WERI-Rb-1 (cell line): ENCODE data around the gene TBX15.

Experiments
- DNase-seq: peaks from one replicate; pipeline ENCODE4 v3.0.0-alpha.2; 2020
- H3K27ac ChIP-seq: fragments of 250-450 bp; sonication (Bioruptor Pico); 2 replicates; pipeline ENCODE4 v1.5.1; 2020; ENCODE audit warnings: mild to moderate bottlenecking, moderate library complexity
- H3K27me3 ChIP-seq: fragments of 250-450 bp; sonication (Bioruptor Pico); 2 replicates; pipeline ENCODE4 v1.5.1; 2021; ENCODE audit warnings: mild to moderate bottlenecking, low read depth, moderate library complexity; ENCODE audit not compliant: insufficient read depth, severe bottlenecking
- H3K36me3 ChIP-seq: fragments of 250-450 bp; sonication (Bioruptor Pico); 2 replicates; pipeline ENCODE4 v1.5.1; 2020; ENCODE audit warnings: mild to moderate bottlenecking, moderate library complexity
- H3K4me3 ChIP-seq: 2 replicates; pipeline ENCODE4 v1.5.1; 2011; ENCODE audit warnings: low read depth, mild to moderate bottlenecking, control low read depth, low read length
- H3K9me3 ChIP-seq: fragments of 250-450 bp; sonication (Bioruptor Pico); 2 replicates; pipeline ENCODE4 v1.5.1; 2021; ENCODE audit warnings: mild to moderate bottlenecking, moderate library complexity; ENCODE audit not compliant: severe bottlenecking
- CTCF ChIP-seq: IDR thresholded peaks from 2 replicates; pipeline ENCODE4 v1.5.1; 2011; ENCODE audit warnings: low read depth, mild to moderate bottlenecking, control low read depth, inconsistent platforms, low read length

TBX15 gene

GRCh38 chr1:118984722-118985639 lies 3.2 kb downstream of the TBX15 start:
- Histone ChIP-seq H3K27ac (no peak overlapping the region), H3K27me3 (peaks cover 4% of the 10 kb centered on the region), H3K36me3 (no peaks in the 10 kb centered on the region), H3K4me3 (no peak overlapping the region), H3K9me3 (no peaks in the 10 kb centered on the region)
- TF ChIP-seq CTCF = no peak
- DNase-seq = no peak

- Histone ChIP-seq H3K36me3 (no peaks in the 10 kb centered on the region), H3K27ac (no peak overlapping the region), H3K9me3 (no peaks in the 10 kb centered on the region), H3K27me3 (peaks cover 4% of the 10 kb centered on the region), H3K4me3 (no peak overlapping the region)
- no peak for DNase-seq
- TF ChIP-seq CTCF = no peak
These were observed 3.9 kb downstream of the TBX15 start for GRCh38 chr1:118984086-118984721.

GRCh38 chr1:118983558-118984041 lies 4.5 kb downstream of the TBX15 start:
- H3K27me3 ChIP-seq = peaks cover 4% of the 10 kb centered on the region
- no peak overlapping the region for H3K27ac ChIP-seq
- no peak overlapping the region for H3K4me3 ChIP-seq
- no peaks in the 10 kb centered on the region for H3K36me3 ChIP-seq
- no peaks in the 10 kb centered on the region for H3K9me3 ChIP-seq
- TF ChIP-seq CTCF = no peak
- no peak for DNase-seq

- no peaks in the 10 kb centered on the region for H3K9me3 ChIP-seq
- H3K27me3 ChIP-seq = peaks cover under 1% of the 10 kb centered on the region
- H3K4me3 ChIP-seq = no peak overlapping the region
- no peak for TF ChIP-seq CTCF
- H3K27ac ChIP-seq = no peak overlapping the region
- no peak for DNase-seq
- no peaks in the 10 kb centered on the region for H3K36me3 ChIP-seq
These were observed 5.2 kb downstream of the TBX15 start for GRCh38 chr1:118982821-118983557.

GRCh38 chr1:118982266-118982665 lies 5.9 kb downstream of the TBX15 start:
- Histone ChIP-seq H3K27me3 (no peaks in the 10 kb centered on the region), H3K4me3 (no peak overlapping the region), H3K27ac (no peak overlapping the region), H3K9me3 (no peaks in the 10 kb centered on the region), H3K36me3 (no peaks in the 10 kb centered on the region)
- no peak for DNase-seq
- no peak for TF ChIP-seq CTCF
